Right kidney (tissue), 9 donors: ENCODE data around the gene MAU2.
A peak's percentile ranks its signal among the peaks of the same experiment; 100 is the strongest.

Experiments
- DNase-seq: peaks from one replicate; pipeline ENCODE4 v3.0.0-alpha.2; 2016
- long read RNA-seq, 8 donors: transcript quantifications; one replicate each; lab custom pipeline, GENCODE V29; 2026

The MAU2 gene, protein sequence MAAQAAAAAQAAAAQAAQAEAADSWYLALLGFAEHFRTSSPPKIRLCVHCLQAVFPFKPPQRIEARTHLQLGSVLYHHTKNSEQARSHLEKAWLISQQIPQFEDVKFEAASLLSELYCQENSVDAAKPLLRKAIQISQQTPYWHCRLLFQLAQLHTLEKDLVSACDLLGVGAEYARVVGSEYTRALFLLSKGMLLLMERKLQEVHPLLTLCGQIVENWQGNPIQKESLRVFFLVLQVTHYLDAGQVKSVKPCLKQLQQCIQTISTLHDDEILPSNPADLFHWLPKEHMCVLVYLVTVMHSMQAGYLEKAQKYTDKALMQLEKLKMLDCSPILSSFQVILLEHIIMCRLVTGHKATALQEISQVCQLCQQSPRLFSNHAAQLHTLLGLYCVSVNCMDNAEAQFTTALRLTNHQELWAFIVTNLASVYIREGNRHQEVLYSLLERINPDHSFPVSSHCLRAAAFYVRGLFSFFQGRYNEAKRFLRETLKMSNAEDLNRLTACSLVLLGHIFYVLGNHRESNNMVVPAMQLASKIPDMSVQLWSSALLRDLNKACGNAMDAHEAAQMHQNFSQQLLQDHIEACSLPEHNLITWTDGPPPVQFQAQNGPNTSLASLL
- long read RNA-seq, donor 1, partial matches to known transcripts: 8 of 12 reads
- long read RNA-seq, donor 1, other reads (novel, unspliced or antisense): 0 of 12 reads
- long read RNA-seq, donor 2: 0 reads
- long read RNA-seq, donor 3, partial matches to known transcripts: 0 of 4 reads
- long read RNA-seq, donor 3, other reads (novel, unspliced or antisense): 0 of 4 reads
- long read RNA-seq, donor 4, partial matches to known transcripts: 11 of 20 reads
- long read RNA-seq, donor 4, other reads (novel, unspliced or antisense): 7 of 20 reads
- long read RNA-seq, donor 5, partial matches to known transcripts: 6 of 15 reads
- long read RNA-seq, donor 5, other reads (novel, unspliced or antisense): 8 of 15 reads
- long read RNA-seq, donor 6: 0 reads
- long read RNA-seq, donor 7: 0 reads
- long read RNA-seq, donor 8, partial matches to known transcripts: 0 of 5 reads
- long read RNA-seq, donor 8, other reads (novel, unspliced or antisense): 0 of 5 reads

DNA sequence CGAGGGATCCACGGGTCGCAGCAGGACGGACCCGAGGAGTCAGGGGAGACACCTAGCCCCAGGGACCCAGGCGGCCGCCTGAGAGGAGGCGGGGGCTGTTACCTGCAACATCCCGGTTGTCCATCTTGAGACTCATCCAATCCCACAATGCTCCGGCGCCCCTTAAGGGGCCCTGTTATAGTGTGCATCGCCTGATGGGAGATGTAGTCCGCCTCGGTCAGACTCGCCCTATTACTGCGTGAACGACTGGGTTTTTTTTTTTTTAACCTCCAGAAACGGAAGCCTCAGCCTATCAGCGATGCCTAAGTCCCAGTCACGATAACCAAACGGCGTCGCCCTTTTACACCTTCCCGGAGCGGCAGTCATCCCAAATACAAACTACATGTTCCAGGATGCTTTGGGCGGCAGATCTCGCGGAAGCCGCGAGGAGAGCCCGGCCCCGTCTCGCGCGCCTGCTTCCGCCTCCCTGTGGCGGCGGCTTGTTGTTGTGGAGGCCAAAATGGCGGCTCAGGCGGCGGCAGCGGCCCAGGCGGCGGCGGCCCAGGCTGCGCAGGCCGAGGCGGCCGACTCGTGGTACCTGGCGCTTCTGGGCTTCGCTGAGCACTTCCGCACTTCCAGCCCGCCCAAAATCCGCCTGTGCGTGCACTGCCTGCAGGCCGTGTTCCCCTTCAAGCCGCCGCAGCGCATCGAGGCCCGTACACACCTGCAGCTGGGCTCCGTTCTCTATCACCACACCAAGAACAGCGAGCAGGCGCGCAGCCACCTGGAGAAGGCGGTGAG is at the start of gene MAU2, which contains the start of gene SUGP1:
MAU2 (plus strand) TSS at position 469 of the 780 bp plus-strand sequence; CDS start at position 500, 31 bp downstream.
SUGP1 (minus strand) TSS at position 149 of the 780 bp plus-strand sequence; CDS start at position 136, 13 bp downstream.
- DNase-seq: peak; percentile 96

DNA sequence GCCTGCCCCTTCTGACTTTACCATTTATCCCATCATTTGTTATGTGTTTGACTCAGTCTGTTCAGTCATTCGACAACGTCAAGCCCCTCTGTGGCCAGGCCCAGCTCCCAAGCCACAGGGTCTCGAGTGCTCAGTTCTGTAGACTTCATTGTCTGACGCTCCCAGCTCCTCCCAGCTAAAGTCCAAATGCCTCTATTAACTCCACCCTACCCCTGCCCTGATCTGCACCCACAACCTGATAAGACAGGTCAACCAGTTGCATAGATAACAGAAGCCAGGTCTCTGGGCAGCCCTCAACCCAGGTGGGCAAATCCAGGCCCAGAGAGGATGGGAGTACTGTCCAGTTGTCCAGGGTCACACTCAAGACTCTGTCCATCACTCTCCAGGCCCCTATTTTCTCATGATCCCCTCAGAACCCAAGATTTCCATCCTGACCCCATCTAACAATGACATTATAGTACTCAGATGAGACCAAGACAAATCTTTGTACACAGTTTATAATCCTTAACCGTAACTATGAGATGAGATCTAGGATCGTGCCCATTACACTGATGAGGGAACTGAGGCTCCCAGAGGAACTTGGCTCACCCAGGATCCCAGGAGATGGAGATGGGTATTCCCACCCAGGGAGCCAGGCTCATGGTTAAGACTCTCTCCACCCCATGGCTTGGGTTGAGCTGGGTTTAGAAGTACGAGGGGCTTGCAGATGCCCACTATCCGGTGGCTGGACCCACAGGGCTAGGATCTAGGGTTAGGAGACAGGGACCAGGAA is 48.6 kb upstream of the MAU2 start:
- no peak for DNase-seq

DNA sequence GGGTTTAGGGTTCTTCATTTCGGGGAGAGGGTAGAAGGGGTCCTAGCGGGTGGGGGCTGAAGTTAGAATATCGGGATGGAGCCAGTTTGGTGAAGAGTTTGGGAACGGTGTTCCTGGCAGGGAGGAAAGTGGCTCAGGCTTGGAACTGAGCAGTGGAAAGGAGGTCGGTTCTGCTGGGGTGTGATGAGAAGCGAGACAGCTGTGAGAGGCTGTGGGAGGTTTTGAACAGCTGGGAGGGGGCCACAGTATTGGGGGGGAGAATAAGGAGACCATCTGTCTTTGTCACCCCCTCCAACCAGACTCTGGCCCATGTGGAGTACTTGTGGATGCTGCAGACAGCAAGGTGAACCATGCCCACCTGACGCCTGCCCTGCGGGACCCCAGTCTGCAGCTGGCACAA is 46.5 kb upstream of the MAU2 start:
- no peak for DNase-seq

DNA sequence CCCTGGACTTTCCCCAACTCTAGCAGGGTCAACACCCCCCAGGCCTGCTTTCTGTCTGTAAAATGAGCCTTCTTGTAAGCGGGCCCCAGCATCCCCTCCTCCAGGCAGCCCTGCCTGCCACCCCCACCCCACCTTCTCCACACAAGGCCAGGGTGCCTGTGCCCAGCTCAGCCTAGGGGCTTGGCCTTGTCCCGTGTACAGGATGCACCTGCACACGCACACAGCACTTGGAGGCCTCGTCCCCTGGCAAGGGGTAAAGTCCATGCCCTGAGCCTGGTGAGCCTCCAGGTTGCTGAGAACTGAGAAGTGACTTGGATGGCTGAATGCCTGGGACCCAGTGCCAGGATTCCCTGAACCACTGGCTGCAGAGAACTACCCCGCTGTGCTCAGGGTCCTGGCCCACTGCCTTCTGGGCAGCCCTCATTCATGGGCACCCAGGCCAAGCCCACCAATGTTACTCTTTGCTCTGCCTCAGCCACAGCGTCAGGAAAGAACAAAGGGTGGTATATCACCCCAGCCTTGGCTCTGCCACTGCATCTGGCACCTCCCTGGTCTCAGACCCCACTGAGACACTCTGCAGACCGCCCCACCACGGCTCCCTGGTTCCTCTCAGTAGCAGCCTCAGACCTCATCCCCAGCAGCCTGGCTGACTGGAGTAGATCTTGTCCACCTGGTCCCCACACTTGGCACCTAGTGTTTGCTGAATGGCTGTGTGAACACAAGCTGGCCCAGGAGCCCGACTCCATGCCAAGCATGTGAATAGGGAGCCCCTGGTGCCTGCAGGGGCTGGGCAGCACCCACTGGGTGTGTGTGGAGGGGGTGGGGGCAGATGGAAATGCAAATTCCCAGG is 45.7 kb upstream of the MAU2 start:
- DNase-seq: no peak

DNA sequence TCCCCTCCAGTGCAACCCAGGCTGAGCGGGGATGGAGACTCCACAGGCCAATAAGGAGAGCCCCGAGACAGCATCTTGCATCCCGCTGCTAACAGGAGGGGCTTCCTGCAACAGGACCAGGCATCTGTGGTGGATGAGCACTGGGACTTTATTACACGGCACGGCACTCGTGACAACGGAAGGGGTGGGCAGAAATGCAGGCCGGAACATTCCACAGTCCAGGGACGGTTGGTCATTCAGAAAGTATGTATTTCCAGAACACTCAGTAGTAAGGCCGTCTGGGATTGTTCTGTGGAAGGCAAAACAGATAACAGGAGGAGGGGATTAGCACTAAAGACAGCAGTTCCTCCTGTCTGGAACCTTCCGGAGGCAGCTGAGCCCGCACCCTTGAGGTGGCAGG is 44.2 kb upstream of the MAU2 start:
- DNase-seq: no peak

DNA sequence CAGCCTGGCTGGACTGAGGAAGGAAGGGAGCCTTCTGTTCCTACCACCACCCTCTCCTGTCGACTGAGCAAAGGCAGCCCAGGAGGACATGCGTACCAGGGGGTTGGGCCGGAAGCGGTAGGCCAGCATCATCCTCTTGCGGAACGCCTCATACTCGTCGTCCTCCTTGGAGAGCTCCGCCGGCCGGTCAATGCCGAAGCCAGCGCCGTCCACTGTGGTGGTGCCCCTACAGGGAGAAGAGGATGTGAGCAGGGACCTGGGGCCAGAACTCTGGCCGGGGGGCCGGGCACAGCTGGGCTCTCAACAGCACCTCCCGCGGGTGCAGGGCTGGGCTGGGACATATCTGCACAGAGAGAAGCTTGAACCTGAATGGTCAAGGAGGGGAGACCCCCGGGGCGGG is 43.8 kb upstream of the MAU2 start:
- DNase-seq: no peak

DNA sequence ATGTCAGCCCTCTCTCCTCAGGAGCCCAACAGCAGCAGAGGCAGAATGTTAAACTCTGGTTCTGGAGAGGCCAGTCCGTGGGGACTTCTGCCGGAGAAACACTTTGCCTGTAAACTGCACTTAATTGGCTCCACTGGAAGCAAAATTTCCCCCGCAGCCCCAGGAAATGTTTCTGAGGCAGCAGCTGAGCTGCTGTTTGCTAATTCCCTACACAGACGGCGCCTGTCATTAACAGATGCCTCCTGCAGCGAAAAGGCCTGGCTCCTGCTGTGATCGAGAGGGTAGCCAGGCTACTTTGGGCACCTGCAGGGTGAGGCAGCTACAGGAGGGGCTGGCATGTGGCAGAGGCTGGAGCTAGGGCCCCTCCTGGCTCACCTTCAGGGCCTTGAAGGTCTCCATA is 42.3 kb upstream of the MAU2 start:
- DNase-seq: no peak

DNA sequence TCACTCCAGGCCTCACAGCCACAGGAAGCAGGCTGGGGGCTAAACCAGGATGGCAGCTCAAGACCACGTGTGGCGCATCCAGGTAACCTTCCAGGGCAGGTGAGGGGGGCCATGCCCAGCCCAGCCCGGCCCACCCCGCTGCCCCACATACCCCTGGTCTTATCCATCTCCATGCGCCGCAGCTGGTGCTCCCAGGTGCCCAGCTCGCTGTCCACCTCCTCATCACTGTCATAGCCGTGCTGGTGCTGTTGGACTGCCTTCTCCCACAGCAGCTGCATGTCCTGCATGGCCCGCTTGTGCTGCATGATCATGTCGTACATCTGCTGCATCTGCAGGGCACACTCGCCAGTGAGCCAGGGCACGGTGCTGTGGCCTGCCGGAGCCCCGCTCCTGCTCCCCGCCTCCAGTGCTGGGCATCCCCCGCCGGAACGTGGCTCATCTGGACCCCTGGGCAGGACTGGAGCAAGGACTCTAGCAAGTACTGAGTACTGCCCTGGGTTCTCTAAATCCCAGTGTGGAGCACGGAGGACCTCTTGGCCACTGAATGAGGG is 41.5 kb upstream of the MAU2 start:
- no peak for DNase-seq

DNA sequence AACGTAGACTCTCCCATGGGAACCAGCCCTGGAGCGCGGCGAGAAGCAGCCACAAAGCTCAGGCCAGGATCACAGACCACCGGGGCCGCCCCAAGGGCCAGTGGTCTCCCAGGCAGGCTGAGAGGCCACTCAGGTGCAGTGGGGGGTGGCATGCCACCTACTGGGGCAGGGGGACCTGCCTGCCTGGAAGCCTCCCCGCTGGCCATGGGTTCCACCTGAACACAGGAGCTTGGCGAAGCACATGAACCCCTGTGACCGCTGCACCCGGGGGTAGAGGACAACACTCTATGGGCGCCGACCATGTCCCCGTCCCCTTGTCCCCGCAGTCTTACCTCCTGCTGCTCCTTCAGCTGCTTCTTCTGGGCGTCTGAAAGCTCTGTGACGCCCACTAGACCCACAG is 40.8 kb upstream of the MAU2 start:
- DNase-seq: no peak

DNA sequence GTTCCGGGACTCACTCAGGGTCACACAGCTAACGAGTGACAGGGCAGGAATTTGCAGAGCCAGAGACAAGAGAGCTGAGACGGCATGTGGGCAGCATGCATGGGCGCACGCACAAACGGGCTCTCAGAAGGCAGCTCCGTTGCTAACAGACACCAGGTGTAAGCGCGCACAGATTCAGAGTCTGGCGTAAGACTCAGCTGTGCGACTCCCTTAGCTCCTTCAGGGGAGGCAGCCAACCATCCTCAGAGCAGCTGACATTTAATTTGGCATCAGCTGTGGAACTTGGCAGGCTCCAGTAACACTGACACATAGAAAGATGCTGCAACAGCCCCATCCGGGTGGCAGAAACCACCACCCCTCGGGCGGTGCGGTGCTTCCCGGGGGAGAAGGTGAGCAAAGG is 40.1 kb upstream of the MAU2 start:
- no peak for DNase-seq

DNA sequence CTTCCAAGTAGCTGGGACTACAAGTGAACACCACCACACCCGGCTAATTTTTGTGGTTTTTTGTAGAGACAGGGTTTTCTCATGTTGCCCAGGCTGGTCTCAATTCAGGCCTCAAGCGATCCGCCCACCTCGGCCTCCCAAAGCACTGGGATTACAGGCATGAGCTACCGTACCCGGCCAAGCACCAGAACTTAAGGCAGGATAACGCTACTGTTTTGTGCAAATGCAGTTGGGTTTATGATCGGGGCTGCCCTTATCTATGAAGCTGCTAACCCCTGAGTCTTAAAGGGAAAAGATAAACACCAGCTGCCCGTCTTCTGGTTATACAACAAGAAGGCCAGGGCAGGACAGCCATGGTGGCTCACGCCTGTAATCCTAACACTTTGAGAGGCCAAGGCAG is 34.9 kb upstream of the MAU2 start:
- DNase-seq: no peak

DNA sequence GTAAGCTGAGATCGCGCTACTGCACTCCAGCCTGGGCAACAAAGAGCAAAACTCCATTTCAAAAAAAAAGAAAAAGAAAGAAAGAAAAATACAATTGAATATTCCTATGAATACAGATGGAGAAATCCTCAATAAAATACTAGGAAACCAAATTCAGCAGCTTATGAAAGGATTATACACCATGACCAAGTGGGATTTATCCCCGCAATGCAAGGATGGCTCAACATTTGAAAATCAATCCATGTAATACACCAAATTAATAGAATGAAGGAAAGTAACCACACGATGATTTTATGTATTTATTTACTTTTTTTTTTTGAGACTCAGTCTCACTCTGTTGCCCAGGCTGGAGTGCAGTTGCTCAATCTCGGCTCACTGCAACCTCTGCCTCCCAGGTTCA is 28.0 kb upstream of the MAU2 start:
- no peak for DNase-seq

DNA sequence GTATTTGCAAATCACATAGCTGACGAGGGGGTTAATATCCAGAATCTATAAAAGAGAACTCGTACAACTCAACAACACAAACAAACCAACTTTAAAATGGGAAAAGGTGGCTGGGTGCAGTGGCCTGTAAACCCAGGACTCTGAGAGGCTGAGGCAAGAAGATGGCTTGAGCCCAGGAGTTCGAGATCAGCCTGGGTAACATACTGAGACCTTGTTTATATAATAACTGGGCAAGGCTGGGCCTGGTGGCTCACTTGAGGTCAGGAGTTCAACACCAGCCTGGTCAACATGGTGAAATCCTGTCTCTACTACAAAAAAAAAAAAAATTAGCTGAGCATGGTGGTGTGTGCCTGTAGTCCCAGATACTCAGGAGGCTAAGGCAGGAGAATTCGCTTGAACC is 25.7 kb upstream of the MAU2 start:
- DNase-seq: no peak

DNA sequence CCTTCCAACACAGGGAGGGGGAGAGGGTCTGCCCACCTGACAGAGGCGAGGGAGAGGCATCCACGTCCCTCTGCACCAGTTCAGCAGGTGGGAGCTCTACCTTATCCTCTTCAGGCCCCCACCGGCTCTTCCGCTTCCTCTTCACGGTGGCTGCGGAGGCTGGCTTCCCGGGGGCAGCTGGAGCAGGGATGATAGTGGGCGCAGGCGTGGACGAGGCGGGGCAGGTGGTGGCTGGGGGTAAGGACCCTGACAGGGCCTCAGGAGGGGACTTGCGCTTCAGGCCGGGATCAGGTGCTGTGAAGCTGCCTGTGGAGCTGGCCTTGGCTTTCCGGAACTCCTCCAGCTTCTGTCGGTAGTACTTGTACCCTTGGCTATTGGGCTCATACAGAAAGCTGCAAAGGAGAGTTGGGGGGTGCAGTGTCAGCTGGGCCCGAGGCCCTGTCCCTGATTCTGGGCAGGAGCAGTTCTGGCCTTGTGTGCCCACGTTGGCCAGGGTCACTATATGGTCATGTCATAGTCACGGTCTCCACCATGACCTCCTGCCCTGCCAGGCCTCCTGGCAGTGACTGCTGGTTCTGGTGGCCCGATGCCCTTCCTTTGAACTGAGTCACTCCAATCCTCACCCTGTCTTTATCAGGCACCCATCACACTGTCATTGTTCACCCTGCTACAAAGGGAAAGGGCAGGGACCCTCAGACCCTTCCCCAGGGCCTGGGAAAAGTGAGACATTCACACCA is 23.5 kb upstream of the MAU2 start:
- DNase-seq: no peak

DNA sequence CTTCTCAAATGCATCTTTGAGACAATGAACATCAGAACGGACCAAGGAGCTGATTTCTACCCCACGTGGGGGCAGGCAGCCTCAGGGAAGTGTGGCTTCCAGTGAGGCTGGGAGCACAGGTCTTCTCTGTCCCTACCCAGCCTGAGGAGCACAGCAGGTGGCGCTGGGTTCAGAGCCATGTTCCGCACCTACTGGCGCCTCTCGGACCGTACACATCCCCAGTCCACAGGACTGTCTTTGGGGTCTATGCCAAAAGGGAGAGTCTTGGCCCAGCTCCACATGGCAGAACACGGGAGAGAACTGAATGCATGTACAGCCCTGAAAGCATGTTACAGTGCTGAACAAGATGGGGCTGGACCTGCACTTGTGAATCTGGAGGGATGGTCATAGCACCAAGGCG is 22.9 kb upstream of the MAU2 start:
- DNase-seq: no peak

DNA sequence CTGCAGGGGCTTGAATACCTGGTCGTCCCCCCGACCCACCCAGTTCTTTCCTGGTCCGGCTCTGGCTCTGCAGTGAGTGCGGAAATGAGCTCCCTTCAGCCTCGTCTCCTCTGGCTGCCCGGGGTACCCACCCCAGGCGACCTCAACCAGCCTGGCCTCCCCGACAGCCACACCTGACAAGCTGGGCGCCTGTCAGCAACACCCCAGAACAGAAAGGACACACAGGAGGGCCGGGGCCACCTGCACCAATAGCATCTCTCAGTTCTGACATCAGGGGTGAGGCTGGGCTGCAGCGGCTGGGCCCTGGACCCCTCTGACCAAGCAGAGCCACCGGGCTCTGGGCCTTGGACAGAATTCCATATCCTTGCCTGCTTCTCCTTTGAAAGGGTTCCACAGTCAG is 20.0 kb upstream of the MAU2 start:
- no peak for DNase-seq

DNA sequence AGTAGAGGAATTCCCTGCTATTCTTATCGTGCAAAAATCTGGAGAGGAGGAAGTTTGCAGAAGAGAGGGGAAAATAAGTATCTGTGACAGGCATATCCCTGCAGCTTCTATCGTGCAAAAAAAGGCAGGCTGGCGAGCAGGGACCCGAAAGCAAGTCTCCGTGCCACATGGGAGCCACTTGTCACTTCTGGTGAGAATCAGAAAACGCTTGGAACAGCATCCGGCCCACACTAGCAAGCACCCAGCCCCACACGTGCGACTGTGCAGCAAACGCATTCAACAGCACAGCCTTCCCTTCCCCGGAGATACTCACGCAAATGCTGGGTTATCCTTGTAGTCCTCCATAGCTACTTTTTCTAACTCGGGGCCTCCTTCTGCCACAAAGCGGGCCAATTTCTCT is 17.2 kb upstream of the MAU2 start:
- DNase-seq: no peak

DNA sequence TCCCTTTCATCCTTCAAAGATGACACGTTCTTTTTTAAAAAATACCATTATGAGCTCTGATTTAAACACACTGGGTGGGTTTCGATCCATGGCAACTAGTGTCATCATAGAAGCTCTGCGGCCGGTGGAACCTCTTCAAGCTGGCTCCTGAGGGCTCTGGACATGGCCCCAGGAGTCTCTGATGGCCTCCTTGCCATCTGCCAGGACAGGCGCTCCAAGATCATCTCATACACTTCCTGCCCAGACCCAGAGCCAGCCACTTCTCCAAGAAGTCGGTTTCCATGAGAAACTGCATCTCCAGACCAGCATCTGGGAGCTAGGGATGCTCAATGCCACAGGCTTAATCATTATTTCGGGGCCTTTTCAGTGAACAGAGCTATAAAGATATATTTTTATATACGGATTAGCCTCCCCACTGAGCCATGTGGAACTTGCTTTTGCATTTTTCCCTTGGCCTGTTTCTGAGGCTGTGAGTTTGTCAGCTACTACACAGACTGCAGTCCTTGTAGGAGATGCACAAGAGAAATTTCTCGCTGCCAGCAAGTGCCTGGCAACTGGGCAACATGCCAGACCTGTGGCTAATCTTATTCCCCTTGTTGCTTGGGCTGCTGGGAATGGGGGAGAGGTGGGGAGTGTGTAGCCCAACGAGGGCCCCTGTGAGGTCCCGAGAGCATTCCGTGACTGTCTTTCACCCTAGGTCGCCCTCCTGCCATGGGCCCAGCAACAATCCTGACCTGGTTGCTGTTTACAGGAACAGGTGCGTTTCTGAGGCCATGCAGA is 16.3 kb upstream of the MAU2 start:
- no peak for DNase-seq

DNA sequence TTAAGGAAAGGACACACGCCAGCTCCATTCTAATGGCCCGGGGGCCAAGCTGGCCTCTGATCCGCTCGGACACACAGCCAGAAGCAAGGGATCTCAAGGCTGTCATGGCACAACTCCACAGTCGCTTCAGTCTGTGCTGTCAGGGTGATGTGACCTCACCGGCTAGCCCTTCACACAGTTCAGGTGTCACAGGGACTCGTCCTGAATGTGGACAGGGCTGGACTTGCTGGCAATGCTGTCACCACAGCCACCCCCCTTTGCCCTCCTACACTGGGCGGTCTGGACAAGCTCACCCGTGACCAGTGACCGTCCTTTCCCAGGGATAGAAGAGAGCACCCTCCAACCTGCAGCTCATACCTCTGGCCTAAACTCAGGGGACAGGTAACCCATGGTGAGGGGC is 15.6 kb upstream of the MAU2 start:
- no peak for DNase-seq
